Tibial artery (tissue), 4 donors: ENCODE results near the gene MPP7.
"Not testable (repeated sequence)": the region's sequence is repeated elsewhere in the genome, so short reads cannot be mapped to it uniquely, and the experiment has no call there.

Source experiments
- DNase-seq, 2 donors: peaks; one replicate each; pipeline ENCODE4 v3.0.0-alpha.2; 2019
- H3K27ac ChIP-seq, 2 donors: fragments of 200-600 bp; sonication (generic) in 1 of 2; 1 replicate in 1 of 2; 2 replicates in 1 of 2; pipeline ENCODE4 v1.5.1; 2018 to 2019; ENCODE audit warnings: mild to moderate bottlenecking in 1 of 2
- H3K27me3 ChIP-seq, 2 donors: fragments of 200-600 bp; sonication (generic) in 1 of 2; one replicate each; pipeline versions ENCODE4 v1.5.1 to v1.6.0; 2016 to 2019
- H3K36me3 ChIP-seq, 3 donors: fragments of 200-600 bp; sonication (generic) in 2 of 3; one replicate each; pipeline ENCODE4 v1.5.1; 2016 to 2019; ENCODE audit warnings: mild to moderate bottlenecking in 2 of 3
- H3K4me1 ChIP-seq, 4 donors: fragments of 200-600 bp; sonication (generic) in 2 of 4; 1 replicate in 3 of 4; 2 replicates in 1 of 4; pipeline ENCODE4 v1.5.1; 2016 to 2019
- H3K4me3 ChIP-seq, 2 donors: fragments of 200-600 bp; sonication (generic) in 1 of 2; 1 replicate in 1 of 2; 2 replicates in 1 of 2; pipeline ENCODE4 v1.5.1; 2018 to 2019; ENCODE audit warnings: mild to moderate bottlenecking in 2 of 2
- H3K9me3 ChIP-seq, 3 donors: fragments of 200-600 bp; sonication (generic) in 1 of 3; one replicate each; pipeline ENCODE4 v1.5.1; 2016 to 2019
- intact Hi-C: fragments of 100-400 bp; cut with DNase I; formaldehyde crosslinking; loops from one replicate; pipeline ENCODE4 v1.15.0; 2023; ENCODE audit warnings: low total_unique reads
- TF ChIP-seq, protein P1 (sequence below), 2 experiments: fragments of 200-600 bp in 1 of 2; fragments of 450-650 bp in 1 of 2; IDR thresholded peaks; one replicate each; pipeline ENCODE4 v1.5.1; 2017 to 2019; ENCODE audit warnings: antibody characterized with exemption in 2 of 2, mild to moderate bottlenecking in 1 of 2, moderate library complexity in 1 of 2

The MPP7 gene

DNA sequence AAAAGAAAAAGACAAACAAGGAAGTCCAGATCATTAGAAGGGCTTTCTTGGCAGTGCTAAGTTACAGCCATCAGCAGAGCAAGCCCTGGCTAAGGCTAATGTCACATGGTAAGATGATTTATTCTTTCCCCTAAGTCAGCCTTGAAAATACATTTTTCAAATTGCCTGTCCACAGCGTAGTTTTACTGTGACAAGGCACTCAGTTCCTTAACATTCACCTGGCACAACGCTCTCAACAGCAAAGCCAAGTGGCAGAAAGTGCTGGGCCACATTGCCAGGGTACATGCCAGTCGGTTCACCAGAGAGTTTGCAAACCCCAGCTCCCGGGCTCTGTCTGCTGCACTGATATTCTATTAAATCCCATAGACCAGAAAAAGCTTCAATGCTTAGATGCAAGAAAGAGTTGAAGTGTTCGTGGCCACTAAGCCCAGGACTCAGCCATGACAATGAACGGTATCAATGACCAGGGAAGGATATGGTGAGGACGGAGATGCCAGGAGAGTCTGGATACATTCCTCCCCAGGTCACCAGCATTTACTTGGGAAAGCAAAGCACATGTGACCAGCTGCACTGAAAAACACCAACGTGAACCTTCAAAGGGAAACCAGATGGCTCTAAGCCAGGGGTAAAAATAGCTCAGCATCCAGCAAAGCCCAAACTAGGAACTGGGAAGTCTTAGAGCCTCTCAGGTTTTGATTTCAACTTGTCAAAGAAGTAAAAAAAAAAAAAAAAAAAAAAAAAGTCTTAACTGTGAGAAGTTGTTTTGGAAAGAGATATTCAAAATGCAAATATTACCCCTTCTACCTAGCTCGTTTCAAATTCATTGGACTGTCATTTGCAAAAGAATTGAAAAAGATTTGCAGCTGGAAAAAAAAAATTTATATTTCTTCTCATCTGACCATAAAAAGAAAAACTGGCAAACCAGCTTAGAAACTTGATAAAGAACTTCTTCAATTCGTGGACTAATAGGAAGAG, 23.9 kb upstream of the MPP7 start:
- intact Hi-C loops, result no loop called here
- Histone ChIP-seq H3K4me3 (peak overlapping the region; percentile 23 to 33), H3K27me3 (no peaks in the 10 kb centered on the region), H3K27ac (peak overlapping the region; percentile 56 to 83), H3K9me3 (no peaks in the 10 kb centered on the region), H3K4me1 (peaks cover 0 to 33% (median 19%) of the 10 kb centered on the region in 4 donors), H3K36me3 (no peaks in the 10 kb centered on the region)
- TF ChIP-seq, protein P1, sequence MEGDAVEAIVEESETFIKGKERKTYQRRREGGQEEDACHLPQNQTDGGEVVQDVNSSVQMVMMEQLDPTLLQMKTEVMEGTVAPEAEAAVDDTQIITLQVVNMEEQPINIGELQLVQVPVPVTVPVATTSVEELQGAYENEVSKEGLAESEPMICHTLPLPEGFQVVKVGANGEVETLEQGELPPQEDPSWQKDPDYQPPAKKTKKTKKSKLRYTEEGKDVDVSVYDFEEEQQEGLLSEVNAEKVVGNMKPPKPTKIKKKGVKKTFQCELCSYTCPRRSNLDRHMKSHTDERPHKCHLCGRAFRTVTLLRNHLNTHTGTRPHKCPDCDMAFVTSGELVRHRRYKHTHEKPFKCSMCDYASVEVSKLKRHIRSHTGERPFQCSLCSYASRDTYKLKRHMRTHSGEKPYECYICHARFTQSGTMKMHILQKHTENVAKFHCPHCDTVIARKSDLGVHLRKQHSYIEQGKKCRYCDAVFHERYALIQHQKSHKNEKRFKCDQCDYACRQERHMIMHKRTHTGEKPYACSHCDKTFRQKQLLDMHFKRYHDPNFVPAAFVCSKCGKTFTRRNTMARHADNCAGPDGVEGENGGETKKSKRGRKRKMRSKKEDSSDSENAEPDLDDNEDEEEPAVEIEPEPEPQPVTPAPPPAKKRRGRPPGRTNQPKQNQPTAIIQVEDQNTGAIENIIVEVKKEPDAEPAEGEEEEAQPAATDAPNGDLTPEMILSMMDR (IDR thresholded peaks at IDR 0.05), result no peak
- peak; percentile 50 to 82 for DNase-seq

DNA sequence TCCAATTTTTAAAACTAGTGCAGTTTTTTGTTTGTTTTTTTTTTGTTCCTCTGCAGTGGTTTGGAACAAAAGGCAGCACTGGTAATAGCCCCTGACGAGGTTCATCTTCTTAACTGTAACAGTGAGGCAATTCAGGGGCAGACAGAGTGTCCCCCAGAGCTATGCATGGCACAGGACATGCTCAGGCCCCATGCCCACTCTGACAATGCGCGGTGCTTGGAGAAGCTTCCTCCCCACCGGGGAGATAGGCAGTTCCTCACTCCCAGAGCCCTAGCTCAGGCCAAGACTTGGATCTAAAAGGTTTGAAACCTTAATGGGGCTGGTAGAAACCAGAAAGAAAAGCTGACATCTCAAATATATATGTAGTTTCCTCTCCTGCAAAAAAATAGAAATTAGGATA, 17.9 kb upstream of the MPP7 start:
- intact Hi-C loops, result no loop called here
- Histone ChIP-seq H3K4me3 (no peak overlapping the region), H3K36me3 (no peaks in the 10 kb centered on the region), H3K27me3 (no peaks in the 10 kb centered on the region), H3K9me3 (no peaks in the 10 kb centered on the region), H3K27ac (no peak overlapping the region), H3K4me1 (peaks cover 0 to 4% (median 0%) of the 10 kb centered on the region in 4 donors)
- TF ChIP-seq, protein P1 (IDR thresholded peaks at IDR 0.05), result no peak
- no peak for DNase-seq

DNA sequence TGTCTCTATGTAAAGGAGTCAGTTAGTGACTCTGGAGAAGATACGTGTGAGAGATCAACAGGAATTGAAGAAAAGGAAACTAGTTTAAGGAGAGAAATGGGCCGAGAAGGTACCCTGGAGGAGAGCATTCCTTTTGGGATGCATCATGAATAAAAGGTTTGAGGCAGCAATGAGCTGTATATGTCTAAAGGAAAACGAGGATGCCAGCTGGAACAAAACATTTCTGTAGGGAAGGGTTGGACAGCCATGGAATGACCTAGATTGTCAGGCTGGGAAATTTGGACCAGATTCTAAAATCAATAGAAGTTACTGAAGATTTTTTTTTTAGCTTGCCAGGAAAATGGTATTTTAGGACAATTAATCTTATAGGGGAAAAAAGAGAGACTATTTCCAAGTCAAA, 17.2 kb upstream of the MPP7 start:
- TF ChIP-seq, protein P1 (IDR thresholded peaks at IDR 0.05), result no peak
- no peak for DNase-seq
- no peaks in the 10 kb centered on the region for H3K36me3 ChIP-seq
- peaks cover 0 to 3% (median 0%) of the 10 kb centered on the region in 4 donors for H3K4me1 ChIP-seq
- H3K4me3 ChIP-seq, result no peak overlapping the region
- intact Hi-C loops, result no loop called here
- no peak overlapping the region for H3K27ac ChIP-seq
- H3K27me3 ChIP-seq, result no peaks in the 10 kb centered on the region
- no peaks in the 10 kb centered on the region for H3K9me3 ChIP-seq

DNA sequence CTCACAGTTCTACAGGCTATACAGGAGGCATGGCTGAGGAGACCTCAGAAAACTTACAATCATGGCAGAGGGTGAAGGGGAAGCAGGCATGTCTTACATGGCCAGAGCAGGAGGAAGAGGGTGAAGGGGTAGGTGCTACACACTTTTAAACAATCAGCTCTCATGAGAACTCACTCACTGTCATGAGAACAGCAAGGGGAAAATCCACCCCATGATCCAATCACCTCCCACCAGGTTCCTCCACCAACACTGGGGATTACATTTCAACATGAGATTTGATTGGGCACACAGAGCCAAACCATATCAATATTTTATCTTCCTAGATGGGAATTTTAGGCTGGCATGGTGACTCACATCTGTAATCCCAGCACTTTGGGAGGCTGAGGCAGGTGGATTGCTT, 16.2 kb upstream of the MPP7 start:
- DNase-seq, H3K4me1 ChIP-seq, H3K9me3 ChIP-seq, intact Hi-C loops, H3K4me3 ChIP-seq, H3K27ac ChIP-seq, H3K36me3 ChIP-seq, H3K27me3 ChIP-seq: not testable (repeated sequence)

DNA sequence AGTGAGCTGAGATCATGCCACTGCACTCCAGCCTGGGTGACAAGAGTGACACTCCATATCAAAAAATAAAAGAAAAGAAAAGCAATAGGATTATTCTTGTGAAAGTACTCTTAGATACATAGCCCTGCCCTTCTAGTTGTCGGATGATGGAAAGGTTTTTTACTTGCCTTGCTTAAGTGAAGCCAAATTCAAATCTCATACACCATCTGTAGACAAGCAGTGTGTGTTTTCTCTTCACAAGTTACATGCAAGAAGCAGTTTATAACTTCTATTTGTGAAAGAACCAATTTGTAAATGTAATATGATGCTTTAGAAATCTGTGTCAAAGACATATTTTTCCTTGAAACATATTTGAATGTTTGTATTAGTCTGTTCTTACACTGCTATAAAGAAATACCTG, 15.8 kb upstream of the MPP7 start:
- Histone ChIP-seq H3K4me1 (peaks cover 0 to 3% (median 0%) of the 10 kb centered on the region in 4 donors), H3K27me3 (no peaks in the 10 kb centered on the region), H3K36me3 (no peaks in the 10 kb centered on the region), H3K9me3 (no peaks in the 10 kb centered on the region), H3K27ac (no peak overlapping the region), H3K4me3 (no peak overlapping the region)
- TF ChIP-seq, protein P1 (IDR thresholded peaks at IDR 0.05), result no peak
- intact Hi-C loops, result no loop called here
- no peak for DNase-seq

DNA sequence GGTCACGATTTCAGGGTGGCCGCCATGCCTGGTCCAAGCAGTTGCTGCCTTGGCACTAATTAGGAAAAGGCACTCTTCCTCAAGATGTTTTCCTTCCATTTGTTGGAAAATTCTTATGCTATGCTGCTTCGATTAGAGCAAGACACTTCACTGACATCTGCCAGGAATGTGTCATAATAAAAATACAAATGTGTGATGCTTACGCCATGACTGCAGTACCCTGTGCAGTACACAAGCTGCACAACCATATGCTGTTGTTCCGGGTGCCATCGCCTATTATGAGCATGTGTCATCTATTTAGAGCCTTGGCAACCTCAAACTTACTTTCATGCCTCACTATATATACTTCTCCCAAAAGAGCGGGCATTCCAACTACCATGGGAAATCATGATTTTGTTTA, 14.9 kb upstream of the MPP7 start:
- intact Hi-C loops, result no loop called here
- TF ChIP-seq, protein P1 (IDR thresholded peaks at IDR 0.05), result no peak
- Histone ChIP-seq H3K4me3 (no peak overlapping the region), H3K27ac (no peak overlapping the region), H3K27me3 (no peaks in the 10 kb centered on the region), H3K36me3 (no peaks in the 10 kb centered on the region), H3K9me3 (no peaks in the 10 kb centered on the region), H3K4me1 (peaks cover 0 to 3% (median 0%) of the 10 kb centered on the region in 4 donors)
- no peak for DNase-seq
